ENCODE results near the gene NTN3. TPM values are rescaled to one million over a fixed set of nuclear protein-coding genes. Genes with fewer than 3 reads are reported as not detected.

Gene NTN3
- total and polyA plus RNA-seq, 2 of the 8 experiments (the other 6 are each of a cell fraction or from before 2014, with no cell fraction given): 0.30 to 0.34 TPM

- TF ChIP-seq SIN3A (conservative IDR thresholded peaks at IDR 0.05 in 1 of 2, IDR thresholded peaks at IDR 0.05 in 1 of 2; ENCODE audit: low read depth in 1 of 2, low read length in 2 of 2) (0 out of 4 replicates have a peak, but pooled peaks of 1 of the 2 experiments have one; percentile 18), BRCA1 (IDR thresholded peaks at IDR 0.05; ENCODE audit: low read depth, low read length) (no peak), CTCF (IDR thresholded peaks at IDR 0.05; ENCODE audit: control extremely low read depth in 1 of 3, insufficient read depth in 1 of 3, low read depth in 1 of 3, low read length in 3 of 3) (peak in 1 of 3 experiments; percentile 21; a peak in 1 of 4 replicates), RAD21 (IDR thresholded peaks at IDR 0.05 in 1 of 2, conservative IDR thresholded peaks at IDR 0.05 in 1 of 2; ENCODE audit: low read depth in 2 of 2, low read length in 2 of 2) (peak; percentile 40 to 47; a peak in 2 of 4 replicates), SUZ12 (IDR thresholded peaks at IDR 0.05; ENCODE audit: low read length) (no peak), JUND (IDR thresholded peaks at IDR 0.05; ENCODE audit: low read length) (no peak)
- TF ChIP-seq, protein P1, sequence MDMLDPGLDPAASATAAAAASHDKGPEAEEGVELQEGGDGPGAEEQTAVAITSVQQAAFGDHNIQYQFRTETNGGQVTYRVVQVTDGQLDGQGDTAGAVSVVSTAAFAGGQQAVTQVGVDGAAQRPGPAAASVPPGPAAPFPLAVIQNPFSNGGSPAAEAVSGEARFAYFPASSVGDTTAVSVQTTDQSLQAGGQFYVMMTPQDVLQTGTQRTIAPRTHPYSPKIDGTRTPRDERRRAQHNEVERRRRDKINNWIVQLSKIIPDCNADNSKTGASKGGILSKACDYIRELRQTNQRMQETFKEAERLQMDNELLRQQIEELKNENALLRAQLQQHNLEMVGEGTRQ (IDR thresholded peaks at IDR 0.05; ENCODE audit: low read length): peak; percentile 28; the same call in 1 of the 2 replicates
Observed at GRCh38 chr16:2486645-2487516, 15.8 kb downstream of the NTN3 start (continued).
